Frontal cortex (tissue), 4 donors: Measurements from ENCODE around the gene UGT1A8. TPM values are rescaled to one million over a fixed set of nuclear protein-coding genes. Genes with fewer than 3 reads are reported as not detected.
"Not testable (repeated sequence)": the region's sequence is repeated elsewhere in the genome, so short reads cannot be mapped to it uniquely, and the experiment has no call there.

Source experiments
- DNase-seq, 2 donors: peaks; one replicate each; pipeline ENCODE4 v3.0.0; 2012; ENCODE audit warnings: low spot score in 2 of 2
- FAIRE-seq: peaks from 2 replicates; lab custom pipeline; 2012; peaks lifted over from hg19 to GRCh38; lab: Jason Lieb, UNC
- total RNA-seq: library from RNA; depleted of rRNA; stranded (reverse); fragments of >200 nt; gene quantifications from one replicate; pipeline ENCODE4 v1.2.3, GENCODE V29; 2014
- donor health status: control.
- donor health status: control.
- donor health status: control.

Gene UGT1A8
- total RNA-seq, 1 donor from 2014 or later = not detected

DNA sequence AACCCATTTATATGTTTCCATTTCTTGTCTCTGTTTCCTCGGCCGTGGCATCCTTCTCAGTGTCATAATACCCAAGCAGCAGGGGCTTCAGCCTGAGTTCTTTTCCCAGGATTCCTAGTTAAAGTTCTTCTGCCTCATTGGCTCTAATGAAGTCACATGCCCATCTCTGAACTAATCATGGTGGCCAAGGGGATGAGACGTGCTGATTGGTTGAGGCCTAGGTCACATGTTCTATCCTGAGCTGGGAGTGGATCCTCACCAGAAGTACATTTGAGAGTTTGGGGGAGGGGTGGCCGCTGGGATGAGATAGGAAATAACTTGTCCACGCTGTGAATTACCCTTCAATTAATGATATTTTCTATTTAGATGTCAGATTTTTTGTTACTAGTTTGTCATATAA lies 91.5 kb downstream of the UGT1A8 start:
- no peak for DNase-seq
- no peak for FAIRE-seq

DNA sequence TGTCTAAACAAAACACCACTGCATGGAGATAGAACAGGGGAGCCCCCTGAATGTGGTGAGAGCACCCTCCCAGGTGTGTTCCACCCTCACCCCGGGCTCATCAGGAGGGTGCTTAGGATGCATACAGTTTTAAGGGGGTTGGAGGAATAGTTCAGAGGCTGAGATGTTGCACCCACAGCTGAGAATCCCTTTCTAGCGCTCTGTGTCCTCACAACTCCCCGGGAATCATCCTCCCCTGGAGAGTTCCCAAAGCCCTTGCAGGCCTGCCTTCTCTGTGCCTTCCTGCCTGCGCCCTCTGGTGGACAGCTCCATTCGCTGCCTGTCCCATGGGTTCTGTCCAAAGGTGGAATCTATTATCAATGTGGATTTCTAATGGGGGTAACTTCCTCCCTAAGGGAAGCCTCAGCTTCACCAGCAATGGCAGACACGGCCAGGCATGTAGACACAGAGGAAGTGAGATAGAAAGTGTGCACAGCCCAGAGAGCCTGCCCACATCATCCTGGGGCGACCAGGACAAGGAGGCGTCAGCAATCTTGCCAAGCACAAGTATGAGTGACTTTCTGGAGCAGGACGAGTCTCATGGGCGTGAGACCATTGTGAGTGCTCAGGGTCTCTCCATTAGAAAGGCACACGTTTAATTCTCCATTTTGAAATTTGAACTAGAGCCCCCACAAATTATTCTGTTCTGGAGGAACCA lies 94.0 kb downstream of the UGT1A8 start:
- FAIRE-seq = no peak
- peak in 1 of 2 donors; percentile 37 for DNase-seq

DNA sequence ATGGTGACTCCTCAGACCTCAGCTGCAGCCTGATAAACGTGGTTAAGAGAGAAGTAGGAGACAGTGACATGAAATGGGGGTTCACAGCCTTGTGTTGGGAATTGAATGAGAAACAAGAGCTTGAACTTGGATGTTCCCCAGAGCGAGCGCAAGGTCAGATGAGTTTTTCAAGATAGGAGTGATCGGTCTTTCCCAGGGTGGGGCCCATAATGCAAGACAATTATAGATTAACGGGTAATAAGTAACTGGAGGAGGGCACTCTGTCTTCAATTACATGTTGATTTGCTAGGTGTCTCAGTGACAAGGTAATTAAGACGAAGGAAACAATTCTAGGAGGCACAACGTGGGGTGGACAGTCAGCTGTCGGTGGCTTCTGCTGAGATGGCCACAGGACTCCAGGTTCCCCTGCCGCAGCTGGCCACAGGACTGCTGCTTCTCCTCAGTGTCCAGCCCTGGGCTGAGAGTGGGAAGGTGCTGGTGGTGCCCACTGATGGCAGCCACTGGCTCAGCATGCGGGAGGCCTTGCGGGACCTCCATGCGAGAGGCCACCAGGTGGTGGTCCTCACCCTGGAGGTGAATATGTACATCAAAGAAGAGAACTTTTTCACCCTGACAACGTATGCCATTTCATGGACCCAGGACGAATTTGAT lies 95.3 kb downstream of the UGT1A8 start, which contains the start of gene UGT1A5:
Gene UGT1A5 (plus strand): TSS at position 297 of the 651 bp plus-strand sequence. CDS start 85 bp downstream, at position 382.
- FAIRE-seq (no peak), DNase-seq (no peak)

DNA sequence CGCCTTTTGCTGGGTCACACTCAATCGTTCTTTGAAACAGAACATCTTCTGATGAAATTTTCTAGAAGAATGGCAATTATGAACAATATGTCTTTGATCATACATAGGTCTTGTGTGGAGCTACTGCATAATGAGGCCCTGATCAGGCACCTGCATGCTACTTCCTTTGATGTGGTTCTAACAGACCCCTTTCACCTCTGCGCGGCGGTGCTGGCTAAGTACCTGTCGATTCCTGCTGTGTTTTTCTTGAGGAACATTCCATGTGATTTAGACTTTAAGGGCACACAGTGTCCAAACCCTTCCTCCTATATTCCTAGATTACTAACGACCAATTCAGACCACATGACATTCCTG lies 95.8 kb downstream of the UGT1A8 start:
- FAIRE-seq (no peak), DNase-seq (no peak)

DNA sequence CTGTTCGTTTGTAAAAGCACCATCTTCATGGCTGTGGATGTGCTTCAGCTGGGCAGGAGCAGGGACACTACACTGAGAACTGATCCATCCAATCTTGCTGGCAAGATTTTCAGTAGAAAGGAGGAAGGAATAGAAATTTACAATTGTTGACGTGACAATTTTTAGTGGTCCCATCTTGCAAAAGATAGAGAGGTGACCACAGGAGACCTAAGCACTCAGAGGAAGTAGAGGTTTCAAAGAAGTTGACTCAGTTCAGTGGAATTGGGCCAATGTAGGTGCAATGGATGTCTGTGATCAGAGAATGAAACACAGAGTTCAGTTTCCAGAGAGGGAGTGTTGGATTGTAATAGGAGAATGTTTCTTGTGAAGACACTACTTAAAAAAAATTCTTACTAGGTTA lies 96.7 kb downstream of the UGT1A8 start:
- no peak for DNase-seq
- no peak for FAIRE-seq

DNA sequence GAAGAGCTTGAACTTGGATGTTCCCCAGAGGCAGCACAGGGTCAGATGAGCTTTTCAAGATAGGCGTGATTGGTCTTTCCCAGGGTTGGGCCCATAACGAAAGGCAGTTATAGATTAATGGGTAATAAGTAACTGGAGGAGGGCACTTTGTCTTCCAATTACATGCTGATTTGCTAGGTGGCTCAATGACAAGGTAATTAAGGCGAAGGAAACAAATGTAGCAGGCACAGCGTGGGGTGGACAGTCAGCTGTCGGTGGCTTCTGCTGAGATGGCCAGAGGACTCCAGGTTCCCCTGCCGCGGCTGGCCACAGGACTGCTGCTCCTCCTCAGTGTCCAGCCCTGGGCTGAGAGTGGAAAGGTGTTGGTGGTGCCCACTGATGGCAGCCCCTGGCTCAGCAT lies 101.1 kb downstream of the UGT1A8 start, which contains the start of gene UGT1A4:
Gene UGT1A4 (plus strand): TSS at position 185 of the 400 bp plus-strand sequence. CDS start 85 bp downstream, at position 270.
- FAIRE-seq (no peak), DNase-seq (no peak)

DNA sequence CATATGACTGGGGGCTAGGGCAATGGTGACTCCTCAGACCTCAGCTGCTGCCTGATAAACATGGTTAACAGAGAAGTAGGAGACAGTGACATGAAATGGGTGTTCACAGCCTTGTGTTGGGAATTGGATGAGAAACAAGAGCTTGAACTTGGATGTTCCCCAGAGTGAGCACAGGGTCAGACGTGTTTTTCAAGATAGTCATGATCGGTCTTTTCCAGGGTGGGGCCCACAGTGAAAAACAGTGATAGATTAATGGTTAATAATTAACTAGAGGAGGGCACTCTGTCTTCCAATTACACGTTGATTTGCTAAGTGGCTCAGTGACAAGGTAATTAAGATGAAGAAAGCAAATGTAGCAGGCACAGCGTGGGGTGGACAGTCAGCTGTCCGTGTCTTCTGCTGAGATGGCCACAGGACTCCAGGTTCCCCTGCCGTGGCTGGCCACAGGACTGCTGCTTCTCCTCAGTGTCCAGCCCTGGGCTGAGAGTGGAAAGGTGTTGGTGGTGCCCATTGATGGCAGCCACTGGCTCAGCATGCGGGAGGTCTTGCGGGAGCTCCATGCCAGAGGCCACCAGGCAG lies 111.4 kb downstream of the UGT1A8 start, which contains the start of gene UGT1A3:
Gene UGT1A3 (plus strand): TSS at position 320 of the 579 bp plus-strand sequence. CDS start 85 bp downstream, at position 405.
- DNase-seq (no peak), FAIRE-seq (no peak)

DNA sequence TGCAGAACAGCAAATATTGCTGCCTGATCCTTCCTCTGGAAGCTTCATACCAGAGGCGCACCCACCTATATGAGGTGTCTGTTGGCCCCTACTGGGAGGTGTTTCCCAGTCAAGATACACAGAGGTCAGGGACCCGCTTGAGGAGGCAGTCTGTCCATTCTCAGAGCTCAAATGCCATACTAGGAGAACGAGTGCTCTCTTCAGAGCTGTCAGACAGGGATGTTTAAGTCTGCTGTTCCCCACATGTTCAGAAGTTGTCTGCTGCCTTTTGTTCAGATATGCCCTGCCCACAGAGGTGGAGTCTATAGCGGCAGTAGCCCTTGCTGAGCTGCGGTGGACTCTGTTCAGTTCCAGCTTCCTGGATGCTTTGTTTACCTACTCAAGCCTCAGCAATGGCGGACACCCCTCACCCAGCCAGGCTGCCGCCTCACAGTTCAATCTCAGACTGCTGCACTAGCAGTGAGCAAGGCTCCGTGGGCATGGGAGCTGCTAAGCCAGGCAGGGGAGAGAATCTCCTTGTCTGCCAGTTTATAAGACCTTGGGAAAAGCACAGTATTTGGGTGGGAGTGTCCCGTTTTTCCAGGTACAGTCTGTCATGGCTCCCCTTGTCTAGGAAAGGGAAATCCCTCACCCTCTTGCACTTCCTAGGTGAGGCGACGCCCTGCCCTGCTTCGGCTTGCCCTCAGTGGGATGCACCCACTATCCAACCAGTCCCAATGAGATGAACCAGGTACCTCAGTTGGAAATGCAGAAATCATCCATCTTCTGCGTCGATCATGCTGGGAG lies 119.6 kb downstream of the UGT1A8 start:
- DNase-seq, FAIRE-seq: not testable (repeated sequence)

DNA sequence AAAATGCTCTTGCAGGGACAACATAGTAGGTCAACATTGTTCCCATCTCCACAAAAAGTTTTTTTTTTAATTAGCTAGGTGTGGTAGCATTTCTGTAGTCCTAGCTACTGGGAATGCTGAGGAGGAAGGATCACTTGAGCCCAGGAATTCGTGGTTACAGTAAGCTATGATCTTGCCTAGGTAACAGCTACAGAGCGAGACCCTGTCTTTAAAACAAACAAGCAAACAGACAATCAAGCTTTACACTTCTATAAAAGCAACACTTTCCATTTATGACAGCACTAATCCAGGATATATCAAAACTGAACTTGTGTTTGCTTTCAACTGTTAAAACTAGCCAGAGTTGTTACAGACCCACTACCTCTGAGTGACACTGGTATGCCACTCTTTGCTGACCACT lies 123.4 kb downstream of the UGT1A8 start:
- DNase-seq = no peak

DNA sequence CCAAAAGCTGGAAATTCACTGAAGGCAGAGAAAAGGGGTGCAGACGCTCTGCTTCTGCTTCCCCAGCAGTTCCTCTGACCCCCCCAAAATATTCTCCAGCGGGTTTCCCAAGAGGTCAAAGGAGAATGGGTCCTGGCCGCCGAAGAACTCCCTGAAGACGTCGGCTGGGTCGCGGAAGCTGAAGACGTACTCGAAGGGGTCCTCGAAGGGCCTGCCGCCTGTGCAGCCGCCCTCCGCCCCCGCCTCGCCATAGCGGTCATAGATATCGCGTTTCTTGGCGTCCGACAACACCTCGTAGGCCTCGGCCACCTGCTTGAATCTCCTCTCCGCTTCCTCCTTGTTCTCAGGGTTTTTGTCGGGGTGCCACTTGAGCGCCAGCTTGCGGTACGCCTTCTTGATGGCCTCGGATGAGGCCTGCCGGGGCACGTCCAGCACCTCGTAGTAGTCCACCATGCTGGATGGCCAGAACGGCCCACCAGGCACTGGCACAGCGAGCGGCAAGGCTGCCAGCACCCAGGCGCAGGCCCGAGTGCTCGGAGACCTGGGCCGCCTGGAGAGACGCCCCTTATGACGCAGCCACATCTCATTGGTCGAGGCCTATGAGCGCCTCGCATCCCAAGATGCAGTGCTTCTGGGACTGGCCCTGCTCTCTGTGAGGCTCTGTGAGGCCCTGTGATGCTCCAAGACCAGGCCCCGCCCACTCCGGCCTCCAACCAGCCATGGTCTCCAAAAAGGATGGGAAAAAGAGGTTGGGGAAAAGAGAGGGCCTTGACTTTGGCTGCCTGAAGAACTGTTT lies 126.2 kb downstream of the UGT1A8 start:
- DNase-seq (no peak), FAIRE-seq (no peak)

More for the DNA sequence above, 123.4 kb downstream of the UGT1A8 start:
- FAIRE-seq = no peak

DNA sequence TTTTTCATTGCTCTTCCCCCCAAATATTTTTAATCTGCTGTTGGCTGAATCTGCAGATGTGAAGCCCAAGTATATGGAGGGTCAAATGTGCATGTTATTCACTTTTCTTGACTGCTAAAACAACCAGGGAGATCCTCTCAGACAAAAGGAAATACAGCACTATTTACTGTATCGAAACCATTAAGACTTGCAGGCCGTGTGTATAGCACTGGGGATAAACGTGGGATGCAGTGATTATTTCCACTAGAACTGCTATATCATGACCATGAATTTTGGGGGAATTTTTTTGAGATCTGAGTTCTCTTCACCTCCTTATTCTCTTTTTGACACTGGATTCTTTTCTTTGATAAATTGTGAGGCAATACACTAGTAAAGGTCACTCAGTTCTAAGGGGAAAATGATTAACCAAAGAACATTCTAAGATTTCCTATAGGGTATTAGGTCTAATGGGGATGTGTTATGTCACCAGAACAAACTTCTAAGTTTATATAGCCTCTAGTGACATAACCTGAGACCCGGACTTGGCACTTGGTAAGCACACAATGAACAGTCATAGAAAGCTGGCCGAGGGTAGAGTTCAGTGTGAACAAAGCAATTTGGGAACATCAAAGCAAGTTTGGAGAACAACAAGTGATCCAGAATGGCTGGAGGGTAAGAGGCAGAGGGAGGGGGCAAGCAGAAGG lies 127.8 kb downstream of the UGT1A8 start:
- FAIRE-seq = no peak
- DNase-seq = no peak

DNA sequence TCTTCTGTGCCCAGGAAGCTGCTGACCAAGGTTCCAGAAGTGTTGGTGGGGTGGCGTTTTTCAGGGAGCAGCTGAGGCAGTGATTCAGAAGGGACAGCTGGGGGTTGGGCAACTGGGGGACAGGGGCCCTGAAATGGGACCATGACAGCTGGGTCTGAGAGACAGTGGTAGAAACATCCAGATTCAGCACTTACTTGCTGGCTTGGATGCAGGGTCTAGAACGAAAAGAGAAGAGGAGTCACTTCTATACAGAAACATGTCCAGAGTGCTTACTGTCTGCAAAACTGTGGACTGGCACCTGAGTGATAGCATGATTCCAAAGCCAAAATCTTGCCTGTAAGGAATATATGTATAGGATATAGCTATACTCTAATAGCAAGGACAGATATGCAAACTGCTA lies 128.4 kb downstream of the UGT1A8 start:
- not testable (repeated sequence) for DNase-seq, FAIRE-seq

DNA sequence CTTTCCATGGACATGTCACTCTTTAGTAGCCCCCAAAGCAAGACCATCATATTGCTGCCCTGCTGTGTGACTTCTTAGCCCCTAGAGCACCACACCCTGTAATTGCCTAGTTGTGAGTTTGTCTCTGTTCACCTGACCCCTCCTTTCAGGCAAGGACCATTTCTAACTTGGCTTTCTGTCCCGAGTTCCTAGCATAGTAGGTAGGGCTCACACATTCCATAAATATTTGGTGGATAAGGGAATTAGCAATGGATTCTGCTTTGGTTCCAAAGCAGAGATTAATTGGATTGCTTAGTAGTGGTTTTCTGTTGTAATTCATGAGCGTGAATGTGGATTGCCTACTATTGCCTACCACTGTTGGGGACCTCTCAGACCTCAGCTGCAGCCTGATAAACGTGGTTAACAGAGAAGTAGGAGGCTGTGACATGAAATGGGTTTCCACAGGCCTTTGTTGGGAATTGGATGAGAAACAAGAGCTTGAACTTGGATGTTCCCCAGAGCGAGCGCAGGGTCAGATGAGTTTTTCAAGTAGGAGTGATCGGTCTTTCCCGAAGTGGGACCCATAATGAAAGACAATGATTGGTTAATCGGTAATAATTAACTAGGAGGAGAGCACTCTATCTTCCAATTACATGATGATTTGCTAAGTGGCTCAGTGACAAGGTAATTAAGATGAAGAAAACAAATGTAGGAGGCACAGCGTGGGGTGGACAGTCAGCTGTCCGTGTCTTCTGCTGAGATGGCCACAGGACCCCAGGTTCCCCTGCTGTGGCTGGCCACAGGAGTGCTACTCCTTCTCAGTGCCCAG lies 129.2 kb downstream of the UGT1A8 start:
- DNase-seq (no peak), FAIRE-seq (no peak)

DNA sequence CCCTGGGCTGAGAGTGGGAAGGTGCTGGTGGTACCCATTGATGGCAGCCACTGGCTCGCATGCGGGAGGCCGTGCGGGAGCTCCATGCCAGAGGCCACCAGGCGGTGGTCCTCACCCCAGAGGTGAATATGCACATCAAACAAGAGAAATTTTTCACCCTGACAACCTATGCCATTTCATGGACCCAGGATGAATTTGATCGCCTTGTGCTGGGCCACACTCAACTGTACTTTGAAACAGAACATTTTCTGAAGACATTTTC lies 129.8 kb downstream of the UGT1A8 start:
- FAIRE-seq = no peak
- no peak for DNase-seq

DNA sequence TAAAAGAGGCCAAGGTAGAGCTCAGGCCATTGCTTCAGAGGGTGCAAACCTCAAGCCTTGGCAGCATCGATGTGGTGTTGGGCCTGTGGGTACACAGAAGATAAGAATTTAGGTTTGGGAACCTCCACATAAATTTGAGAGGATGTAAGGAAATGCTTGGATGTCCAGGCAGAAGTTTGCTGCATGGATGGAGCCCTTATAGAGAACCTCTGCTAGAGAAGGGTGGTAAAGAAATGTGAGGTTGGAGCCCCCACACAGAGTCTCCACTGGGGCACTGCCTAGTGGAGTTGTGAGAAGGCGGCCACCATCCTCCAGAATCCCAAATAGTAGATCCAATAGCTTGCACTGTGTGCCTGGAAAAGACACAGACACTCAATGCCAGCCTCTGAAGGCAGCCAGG lies 133.3 kb downstream of the UGT1A8 start:
- not testable (repeated sequence) for FAIRE-seq, DNase-seq

DNA sequence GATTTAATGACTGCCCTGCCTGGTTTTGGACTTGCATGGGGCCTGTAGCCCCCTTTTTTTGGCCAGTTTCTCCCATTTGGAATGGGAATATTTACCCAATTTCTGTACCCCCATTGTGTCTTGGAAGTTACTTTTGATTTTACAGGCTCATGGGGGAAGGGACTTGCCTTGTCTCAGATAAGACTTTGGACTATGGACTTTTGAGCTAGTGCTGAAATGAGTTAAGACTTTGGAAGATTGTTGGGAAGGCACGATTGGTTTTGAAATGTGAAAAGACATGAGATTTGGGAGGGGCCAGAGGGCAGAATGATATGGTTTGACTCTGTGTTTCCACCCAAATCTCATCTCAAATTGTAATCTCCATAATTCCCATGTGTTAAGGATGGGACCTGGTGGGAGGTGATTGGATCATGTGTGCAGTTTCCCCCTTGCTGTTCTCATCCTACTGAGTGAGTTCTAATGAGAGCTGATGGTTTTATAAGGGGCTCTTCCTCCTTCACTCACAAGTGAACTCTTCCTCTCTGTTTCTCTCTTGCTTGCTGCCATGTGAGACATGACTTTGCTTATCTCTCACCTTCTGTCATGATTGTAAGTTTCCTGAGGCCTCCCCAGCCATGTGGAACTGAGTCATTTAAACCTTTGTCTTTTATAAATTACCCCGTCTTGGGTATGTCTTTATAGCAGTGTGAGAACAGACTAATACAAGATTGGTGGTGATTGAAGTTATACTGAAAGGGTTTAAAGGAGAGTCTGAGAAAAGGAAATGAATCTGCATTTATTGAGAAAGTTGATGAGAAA lies 134.0 kb downstream of the UGT1A8 start:
- DNase-seq, FAIRE-seq: not testable (repeated sequence)

DNA sequence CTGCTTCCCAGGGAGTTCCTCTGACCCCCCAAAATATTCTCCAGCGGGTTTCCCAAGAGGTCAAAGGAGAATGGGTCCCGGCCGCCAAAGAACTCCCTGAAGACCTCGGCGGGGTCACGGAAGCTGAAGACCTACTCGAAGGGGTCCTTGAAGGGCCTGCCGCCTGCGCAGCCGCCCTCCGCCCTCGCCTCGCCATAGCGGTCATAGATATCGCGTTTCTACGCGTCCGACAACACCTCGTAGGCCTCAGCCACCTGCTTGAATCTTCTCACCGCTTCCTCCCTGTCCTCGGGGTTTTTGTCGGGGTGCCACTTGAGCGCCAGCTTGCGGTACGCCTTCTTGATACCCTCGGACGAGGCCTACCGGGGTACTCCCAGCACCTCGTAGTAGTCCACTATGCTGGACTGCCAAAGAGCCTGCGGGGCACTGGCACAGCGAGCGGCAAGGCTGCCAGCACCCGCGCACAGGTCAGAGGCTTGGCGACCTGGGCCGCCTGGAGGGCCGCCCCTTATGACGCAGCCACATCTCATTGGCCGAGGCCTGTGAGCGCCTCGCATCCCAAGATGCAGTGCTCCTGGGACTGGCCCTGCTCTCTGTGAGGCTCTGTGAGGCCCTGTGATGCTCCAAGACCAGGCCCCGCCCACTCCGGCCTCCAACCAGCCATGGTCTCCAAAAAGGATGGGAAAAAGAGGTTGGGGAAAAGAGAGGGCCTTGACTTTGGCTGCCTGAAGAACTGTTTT lies 137.6 kb downstream of the UGT1A8 start:
- DNase-seq (no peak), FAIRE-seq (no peak)
